NB4 (cell line): ENCODE measurements around the gene CDC25C.

ENCODE experiments used
- CTCF ChIP-seq: IDR thresholded peaks from one replicate; pipeline ENCODE4 v1.5.1; 2012; ENCODE audit warnings: low read depth, low read length
- MAX ChIP-seq: IDR thresholded peaks from 2 replicates; pipeline ENCODE4 v1.6.1; 2011; ENCODE audit warnings: low read depth, low read length
- MYC ChIP-seq: IDR thresholded peaks from 2 replicates; pipeline ENCODE4 v1.6.1; 2011; ENCODE audit warnings: low read depth, low read length
- POLR2A ChIP-seq: IDR thresholded peaks from 2 replicates; pipeline ENCODE4 v1.6.1; 2011; ENCODE audit warnings: mild to moderate bottlenecking; ENCODE audit not compliant: insufficient read length; ENCODE audit errors: extremely low read depth

GRCh38 chr5:138271281-138271680 is 60.3 kb downstream of the CDC25C start:
- TF ChIP-seq CTCF, result no peak
- no peak for TF ChIP-seq MAX
- no peak for TF ChIP-seq POLR2A
- TF ChIP-seq MYC, result no peak
